Stimulated activated CD8-positive, alpha-beta memory T cell treated with anti-CD3 and anti-CD28 coated beads, Interleukin-7, amount 100 ng/mL, for 1 hour (primary cell): Measurements from ENCODE around the gene CDC25A.
A peak's percentile ranks its signal among the peaks of the same experiment; 100 is the strongest.

Experiments used
- DNase-seq, 2 donors: peaks; one replicate each; pipeline ENCODE4 v3.0.0-alpha.2; 2020; ENCODE audit warnings: low read depth in 2 of 2

Gene CDC25A

DNA sequence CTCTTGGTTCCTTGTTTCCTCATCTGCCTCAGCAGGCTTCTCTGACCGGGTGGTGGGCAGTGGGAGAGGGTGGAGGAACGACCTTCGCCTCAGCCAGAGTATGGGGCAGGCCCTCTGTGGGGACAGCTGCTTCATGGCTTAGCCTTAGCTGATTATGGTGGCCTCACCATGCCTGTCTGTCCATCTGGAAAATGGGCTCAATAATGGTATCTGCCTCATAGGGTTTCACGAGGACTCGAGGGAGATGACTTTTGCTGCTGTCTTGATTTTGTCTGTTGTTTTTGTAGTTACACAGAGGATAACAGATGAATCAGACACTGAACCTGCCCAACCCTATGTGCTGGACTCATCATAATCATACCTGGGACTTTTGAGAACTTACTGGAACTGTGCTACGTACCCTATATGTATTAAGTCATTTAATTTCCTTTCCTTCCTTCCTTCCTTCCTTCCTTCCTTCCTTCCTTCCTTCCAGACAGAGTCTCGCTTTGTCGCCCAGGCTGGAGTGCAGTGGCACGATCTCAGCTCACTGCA, 46.5 kb downstream of the CDC25A start:
- DNase-seq: no peak

DNA sequence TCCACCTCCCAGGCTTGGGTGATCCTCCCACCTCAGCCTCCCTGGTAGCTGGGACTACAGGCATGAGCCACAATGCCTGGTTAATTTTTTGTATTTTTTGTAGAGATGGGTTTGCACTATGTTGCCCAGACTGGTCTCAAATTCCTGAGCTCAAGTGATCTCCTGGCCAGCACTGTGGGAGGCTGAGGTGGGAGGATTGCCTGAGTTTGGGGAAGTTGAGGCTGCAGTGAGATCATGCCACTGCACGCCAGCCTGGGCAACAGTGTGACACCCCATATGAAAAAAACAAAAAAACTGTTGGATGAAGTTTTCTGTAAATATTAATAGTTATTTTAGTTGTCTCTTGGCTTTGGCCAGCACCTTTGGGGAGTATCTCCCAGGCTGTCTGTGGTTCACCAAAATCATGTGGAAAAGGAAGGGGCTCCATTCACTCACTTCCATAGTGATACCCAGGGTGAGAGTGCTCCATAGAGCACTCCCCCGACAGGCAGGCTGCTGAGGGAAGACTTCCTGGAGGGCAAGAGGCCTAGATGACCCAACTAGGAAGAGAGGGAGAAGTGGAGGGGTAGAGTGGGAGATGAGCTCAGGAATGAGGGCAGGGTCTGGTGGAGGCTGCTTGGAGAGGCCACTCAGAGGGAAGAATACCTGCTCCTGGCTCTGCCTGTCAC, 47.1 kb downstream of the CDC25A start:
- DNase-seq: no peak

DNA sequence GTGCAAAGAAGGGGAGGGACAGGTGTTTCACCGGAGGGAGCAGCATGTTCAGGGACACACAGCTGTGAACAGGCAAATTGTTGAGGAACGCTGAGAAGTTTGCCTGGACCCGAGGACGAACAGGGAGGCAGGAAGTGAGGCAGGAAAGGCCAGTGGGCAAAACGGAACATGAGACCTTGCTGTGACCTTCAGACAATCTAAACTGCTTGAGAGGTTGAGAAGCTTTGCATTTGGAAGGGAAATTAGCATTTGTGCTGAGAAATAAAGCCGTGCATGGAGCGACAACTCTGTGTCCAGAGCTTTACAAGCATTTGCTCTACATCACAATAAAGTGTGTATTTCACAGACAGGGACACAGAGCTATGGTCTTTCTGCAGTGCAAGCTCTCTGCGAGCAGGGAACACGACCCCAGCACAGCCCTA, 47.9 kb downstream of the CDC25A start:
- no peak for DNase-seq

DNA sequence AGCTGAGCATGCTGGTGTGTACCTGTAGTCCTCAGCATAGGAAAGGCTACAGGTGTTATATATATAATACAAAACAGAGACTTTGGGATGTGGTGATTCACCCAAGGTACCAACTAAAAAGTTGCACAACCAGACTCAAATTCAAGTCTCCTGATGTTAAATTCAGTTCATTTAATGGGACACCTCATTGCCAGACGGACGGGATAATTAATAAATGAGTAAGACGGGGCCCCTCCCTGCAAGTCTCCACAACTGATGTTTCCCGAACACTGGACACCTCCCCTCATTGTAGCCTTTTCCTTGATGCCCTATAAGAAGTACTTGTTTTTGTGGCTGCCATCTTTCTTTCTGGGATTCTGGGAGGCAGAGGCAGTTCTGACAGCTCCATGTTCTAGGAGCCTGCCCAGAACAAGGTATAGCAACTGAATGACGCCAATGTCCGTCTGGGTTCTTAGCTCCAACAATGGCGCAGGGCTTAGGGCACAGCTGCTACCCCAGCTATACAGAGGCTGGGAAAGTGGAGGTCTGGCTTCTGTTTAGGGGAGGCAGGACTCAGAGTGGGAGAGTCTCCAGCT, 50.7 kb downstream of the CDC25A start:
- DNase-seq: no peak

DNA sequence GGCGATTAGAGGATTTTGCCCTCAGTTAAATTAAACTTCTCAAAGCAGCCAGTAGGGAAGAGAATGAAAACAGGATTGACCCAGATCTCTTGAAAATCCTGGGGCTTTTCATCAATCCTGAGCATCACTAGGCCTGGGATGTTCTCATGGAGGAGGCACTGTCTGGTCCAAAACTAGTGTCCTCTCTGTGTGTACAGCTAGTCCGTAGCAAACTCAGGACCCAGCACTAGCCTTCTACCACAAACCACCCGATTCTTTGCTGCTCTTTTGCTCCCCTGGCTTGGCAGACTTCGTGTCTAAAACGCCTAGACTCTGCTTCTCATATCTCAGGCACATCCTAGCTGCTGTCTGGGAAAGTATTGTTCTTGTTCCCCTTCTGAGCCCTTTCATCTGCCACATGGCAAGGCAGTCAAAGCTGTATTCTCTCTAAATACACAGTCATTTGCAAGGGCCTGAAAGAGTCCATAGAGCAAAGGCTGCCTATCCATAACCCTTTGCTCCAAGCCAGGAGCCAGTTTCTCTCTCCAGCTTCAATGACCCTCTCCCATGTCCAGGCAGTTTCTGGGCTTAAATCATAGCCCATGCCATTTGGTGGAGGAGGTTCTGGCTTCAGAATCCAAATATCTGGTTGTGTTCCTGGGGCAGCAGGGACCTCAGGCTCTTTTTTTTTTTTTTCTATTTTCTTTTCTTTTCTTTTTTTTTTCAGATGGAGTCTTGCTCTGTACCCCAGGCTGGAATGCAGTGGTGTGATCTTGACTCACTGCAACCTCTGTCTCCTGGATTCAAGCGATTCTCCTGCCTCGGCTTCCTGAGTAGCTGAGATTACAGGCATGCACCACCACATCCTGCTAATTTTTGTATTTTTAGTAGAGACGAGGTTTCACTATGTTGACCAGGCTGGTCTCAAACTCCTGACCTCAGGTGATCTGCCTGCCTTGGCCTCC, 52.4 kb downstream of the CDC25A start:
- DNase-seq: no peak

DNA sequence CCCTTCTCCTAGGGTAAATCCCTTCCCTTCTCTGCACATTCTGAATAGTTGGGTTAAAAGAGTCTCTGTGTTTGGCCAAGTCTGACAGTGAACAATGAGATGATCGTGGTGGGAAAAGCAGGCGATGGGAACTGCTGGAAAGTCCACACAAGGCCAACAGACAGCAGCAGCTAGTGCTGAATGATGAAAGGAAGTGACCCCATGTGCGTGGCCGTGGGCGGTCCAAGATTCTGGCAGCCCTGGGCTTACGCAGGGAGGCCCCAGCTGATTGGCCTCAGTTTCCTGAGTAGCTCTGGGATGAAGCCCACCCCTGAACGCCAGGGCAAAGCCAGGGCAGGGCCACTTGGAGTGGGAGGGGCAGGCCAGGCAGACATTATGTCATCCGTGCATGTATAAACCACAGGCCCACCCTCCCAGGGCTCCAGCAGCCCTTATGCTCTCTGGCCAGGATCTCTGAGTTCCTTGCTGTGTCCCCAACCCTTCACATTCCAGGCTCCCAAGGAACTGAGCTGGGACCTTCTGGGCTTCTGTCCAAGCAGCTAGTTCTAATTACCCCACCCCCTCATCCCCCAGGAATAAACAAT, 57.8 kb downstream of the CDC25A start:
- no peak for DNase-seq

DNA sequence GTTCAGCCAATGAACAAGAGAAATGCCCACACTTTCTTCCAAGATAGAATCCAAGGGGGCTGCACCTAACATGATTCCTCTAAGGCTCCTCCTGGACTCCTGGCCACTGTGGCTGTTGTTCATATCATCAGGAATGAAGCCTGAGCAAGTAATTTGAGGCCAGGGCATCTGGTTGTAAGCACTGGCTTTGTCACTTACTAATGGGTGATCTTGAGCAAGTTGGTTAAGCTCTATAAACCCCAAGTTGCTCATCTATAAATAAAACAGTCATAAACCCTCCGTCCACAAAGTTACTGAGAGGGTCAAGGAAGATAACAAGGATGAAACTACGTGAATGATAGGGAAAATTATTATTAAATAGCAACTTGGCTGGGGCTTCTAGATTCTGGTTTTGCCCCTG, 58.3 kb downstream of the CDC25A start:
- DNase-seq: no peak

DNA sequence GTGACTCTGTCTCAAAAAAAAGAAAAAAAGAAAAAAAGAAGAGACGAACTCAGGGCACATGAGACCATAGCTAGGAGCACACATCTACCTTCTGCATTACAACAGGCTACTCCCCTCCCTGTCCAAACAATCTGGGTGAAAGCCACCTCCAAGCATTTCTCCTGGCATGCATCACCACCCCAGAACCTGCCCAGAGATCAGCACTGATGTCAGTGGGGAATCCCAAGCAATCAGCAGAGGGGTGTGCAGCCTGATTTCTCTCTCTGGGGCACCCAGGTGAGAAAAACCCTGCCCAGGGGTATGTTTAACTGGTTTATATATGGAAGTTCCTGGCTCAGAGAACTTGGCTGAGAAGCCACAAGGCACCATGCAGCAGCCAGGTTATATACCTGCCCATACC, 59.4 kb downstream of the CDC25A start:
- DNase-seq: no peak

DNA sequence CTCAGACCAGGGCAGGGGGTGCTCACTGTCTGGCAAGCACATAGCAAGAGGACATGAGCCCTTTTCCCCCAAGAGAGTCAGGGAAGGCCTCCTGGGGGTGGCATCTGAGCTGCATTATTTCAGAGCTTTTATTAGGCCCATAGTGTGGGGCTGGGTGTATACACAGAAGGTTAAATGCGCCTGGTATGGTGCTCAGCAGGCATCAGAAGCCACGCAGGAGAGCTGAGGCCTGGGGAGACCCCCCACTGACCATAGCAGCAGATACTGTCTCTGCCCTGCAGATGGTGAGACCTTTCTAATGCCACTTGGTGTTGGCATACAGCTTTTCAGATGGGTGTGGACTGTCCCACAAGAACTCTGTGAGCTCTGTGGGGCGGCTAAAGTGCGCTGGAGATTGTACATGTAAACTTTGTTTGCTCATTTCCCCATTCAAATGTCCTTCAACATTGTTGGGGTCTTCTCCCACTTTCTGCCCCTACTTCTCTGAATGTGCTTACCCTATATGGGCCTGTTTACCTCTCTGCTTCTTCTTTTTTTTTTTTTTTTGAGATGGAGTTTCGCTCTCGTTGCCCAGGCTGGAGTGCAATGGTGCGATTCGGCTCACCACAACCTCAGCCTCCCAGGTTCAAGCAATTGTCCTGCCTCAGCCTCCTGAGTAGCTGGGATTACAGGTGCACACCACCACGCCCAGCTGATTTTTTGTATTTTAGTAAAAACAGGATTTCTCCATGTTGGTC, 62.2 kb downstream of the CDC25A start:
- no peak for DNase-seq

DNA sequence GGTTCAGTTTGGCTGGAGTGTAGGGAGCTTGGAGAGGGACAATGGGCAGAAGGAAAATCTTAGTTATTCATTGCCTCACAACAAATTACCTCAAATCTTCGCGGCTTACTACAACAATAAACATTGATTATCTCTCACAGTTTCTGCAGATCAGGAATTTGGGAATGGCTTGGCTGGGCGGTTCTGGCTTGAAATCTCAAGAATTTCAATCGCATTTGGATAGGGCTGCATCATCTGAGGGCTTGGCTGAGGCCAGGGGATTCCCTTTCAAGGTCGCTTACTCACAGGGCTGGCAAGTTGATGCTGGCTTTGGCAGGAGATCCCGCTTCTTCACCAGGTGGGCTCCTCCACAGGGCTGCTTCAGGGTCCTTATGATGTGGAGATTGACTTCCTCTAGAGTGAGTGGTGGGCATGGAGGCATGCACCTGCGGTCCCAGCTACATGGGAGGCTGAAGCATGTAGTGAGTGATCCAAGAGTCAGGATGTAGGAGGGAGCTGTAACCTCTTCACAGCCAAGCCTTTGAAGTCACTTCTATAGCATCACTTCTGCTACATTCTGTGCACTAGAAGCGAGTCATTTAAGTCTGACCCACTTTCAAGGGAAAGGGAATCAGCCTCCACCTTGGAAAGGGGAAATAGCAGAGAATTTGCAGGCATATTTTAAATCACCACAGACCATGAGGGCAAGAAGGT, 63.1 kb downstream of the CDC25A start:
- no peak for DNase-seq

DNA sequence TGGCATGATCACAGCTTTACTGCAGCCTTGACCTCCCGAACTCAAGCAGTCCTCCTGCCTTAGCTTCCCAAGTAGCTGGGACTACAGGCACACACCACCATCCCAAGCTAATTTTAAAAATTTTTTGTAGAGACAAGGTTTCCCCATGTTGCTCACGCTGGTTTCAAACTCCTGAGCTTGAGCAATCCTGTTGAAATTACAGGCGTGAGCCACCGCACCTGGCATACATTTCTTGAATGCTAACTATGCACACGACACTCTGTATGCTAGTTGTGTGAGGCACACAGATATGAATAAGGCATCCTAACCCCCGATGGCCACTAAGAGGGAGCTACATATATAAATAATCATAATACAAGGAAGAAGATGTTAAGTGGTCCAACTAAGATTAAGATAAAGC, 64.9 kb downstream of the CDC25A start:
- DNase-seq: no peak

DNA sequence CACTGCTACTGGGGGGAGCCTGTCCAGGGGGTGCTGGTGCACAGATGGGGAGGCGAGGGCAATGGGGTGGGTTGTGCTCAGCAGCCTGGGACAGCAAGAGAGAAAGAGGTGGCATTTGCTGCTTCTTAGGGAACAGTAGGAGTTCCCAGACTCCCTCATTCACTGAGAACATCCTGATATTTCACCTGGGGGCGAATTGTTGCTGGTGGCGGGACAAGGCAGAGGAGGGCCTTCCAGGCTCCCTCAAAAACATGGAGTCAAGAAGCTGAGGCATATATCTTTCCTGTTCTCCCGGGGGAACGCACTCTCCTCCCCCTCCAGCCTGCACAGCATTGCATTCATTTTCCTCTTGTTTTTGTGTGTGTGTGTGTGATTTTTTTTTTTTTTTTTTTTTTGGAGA, 65.7 kb downstream of the CDC25A start:
- no peak for DNase-seq

DNA sequence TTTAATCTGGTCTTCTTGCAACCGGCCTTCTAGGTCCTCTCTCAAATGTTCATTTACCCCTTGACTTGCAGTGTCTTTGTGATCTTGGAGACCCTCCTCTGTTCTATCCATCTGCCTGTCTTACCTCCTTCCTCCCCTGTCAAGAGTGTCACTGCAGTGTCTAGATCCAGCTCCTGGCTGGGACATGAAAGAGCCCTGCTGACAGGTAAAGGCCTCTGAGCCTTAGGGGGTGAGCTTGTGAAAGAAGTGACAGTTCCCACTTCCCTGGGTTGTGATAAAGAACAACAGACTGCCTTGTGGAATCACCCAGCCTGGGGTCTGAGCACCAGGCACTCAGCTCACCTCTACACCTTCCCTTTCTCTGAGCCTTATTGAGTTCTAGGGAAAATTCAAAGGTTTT, 68.0 kb downstream of the CDC25A start:
- no peak for DNase-seq

DNA sequence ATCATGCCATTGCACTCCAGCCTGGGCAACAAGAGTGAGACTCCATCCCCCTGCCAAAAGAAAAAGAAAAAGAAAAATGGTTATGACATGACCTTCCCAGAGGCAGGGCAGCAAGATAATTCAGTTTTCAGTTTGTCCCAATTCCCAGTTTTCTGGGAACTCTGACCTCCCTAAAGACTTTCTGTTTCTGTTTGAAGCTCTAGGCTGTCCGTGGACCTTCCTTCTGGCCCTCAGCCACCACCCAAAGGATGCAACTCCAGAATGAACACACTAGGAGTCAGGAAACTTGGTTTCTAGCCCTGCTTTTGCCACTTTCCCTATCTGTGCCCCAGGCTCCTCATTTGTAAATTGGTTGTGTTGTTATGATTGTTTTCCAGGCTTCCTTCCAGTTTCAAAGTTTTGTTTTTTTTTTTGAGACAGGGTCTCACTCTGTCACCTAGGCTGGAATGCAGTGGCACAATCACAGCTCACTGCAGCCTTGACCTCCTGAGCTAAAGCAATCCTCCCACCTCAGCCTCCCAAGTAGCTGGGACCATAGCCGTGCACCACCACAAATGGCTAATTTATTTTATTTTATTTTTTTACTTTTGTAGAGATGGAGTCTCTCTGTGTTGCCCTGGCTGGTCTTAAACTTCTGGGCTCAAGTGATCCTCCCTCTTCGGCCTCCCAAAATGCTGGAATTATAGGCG, 68.6 kb downstream of the CDC25A start:
- DNase-seq: no peak

DNA sequence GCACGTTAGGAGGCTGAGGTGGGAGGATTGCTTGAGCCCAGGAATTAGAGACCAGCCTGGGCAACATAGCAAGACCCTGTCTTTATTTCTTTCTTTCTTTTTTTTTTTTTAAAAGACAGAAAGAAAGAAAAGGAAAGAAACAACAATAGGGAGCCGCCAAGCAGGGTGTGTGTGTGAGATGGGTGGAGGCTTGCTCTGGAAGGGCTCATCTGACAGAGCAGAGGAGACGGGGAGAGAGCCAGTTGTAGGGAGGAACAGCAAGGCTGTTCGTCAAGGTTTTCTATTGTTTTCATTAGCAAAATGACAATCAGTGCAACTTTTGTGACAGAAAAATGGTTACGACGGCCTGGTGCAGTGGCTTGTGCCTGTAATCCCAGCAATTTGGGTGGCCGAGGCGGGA, 69.3 kb downstream of the CDC25A start:
- no peak for DNase-seq

DNA sequence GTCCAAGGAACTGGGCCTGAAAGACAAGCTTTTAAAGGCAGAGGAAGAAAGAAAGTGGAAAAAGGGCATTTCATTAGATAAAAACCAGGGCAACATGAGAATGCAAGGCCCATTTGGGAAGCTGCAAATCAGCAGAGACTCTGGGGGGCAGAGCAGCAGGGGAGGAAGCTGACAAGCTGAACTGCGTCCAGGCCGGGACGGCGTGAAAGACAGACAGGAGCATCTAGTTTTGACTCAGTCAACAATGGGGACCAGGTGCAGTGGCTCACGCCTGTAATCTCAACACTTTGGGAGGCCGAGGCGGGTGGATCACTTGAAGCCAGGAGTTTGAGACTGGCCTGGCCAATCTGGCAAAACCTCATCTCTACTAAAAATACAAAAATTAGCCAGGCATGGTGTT, 69.9 kb downstream of the CDC25A start:
- no peak for DNase-seq

DNA sequence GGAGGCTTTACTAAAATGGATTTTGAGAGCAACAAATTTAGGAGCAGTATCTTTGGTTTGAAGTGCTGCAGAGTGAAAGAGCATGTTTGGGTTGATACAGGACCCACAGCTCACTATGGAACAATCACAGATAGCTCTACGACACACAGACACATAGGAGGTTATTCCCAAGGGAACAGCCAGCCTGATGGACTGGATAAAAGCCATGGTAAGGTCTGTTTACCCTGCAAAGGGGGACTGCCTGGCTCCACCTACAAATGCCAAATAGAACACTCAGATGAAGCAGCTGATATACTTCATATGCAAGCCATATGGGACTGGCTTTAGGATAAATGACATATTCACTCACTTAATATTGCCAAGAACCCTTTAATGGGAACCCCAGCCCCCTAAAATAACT, 75.4 kb downstream of the CDC25A start:
- DNase-seq: no peak

DNA sequence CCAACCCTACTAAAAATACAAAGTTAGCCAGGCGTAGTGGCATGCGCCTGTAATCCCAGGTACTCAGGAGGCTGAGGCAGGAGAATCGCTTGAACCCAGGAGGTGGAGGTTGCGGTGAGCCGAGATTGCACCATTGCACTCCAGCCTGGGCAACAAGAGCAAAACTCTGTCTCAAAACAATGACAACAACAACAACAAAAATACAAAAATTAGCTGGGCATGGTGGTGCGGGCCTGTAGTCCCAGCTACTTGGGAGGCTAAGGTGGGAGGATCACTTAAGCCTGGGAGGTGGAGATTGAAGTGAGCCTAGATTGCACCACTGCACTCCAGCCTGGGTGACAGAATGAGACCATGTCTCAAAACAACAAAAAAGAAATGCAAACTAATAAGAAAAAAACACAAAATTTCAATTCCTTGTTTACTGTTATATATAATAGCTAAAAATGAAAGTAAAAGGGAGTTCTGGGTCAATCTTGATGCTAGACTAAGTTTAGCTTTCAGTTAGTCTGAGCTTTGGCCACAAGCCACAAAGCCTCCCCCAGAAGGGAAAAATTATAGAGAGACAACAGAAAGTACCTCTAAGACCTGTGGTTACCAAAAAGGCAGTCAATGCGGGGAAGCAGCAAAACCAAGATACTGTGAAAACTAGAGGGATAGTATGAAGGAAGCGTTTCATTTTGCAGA, 76.0 kb downstream of the CDC25A start:
- peak in 1 of 2 donors; percentile 9 for DNase-seq

DNA sequence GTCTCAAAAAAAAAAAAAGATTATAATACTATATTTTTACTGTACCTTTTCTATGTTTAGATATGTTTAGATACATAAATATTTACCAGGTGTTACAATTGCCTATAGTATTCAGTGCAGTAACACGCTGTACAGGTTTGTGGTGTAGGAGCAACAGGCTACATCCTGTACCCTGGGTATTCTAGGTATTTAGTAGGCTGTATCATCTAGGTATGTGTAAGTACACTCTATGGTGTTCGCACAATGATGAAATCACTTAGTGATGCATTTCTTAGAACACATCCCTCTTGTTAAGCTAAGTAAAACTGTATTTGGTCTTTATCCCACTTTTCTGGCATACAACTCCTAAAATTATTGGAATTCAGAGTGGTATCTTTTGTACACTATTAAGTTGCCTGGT, 77.8 kb downstream of the CDC25A start:
- no peak for DNase-seq

DNA sequence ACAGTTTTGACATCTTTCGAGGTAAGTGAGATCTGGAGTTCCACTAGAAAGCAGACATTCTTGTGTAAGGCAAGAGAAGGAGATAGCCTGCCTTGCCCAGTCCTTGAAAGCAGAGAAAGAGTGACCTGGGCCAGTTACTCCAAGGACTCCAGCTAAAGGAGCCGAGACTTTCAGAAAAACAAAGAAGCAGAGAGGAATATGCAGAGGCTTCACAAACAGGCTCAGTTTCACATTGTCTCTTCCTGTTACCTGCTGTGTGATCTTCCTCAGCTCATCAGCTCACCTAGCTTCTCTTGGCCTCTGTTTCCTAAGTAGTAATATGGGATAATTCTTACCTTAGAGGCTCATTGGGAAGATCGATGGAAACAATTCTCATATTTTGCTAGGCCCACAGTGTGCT, 81.0 kb downstream of the CDC25A start:
- DNase-seq: no peak
